Body of pancreas (tissue), 4 donors: ENCODE measurements around the gene PELI3.

Experiments used
- CTCF ChIP-seq, 7 experiments: fragments of 450-650 bp in 4 of 7; fragments of 200-600 bp in 3 of 7; sonication (generic) in 3 of 7; IDR thresholded peaks; one replicate each; pipeline ENCODE4 v1.5.1; 2016 to 2019; ENCODE audit warnings: antibody characterized with exemption in 7 of 7
- POLR2A ChIP-seq, 3 donors: fragments of 450-650 bp; IDR thresholded peaks; one replicate each; pipeline ENCODE4 v1.6.1; 2016; ENCODE audit warnings: antibody characterized with exemption in 3 of 3, mild to moderate bottlenecking in 2 of 3

- TF ChIP-seq CTCF (IDR thresholded peaks at IDR 0.05): no peak
- TF ChIP-seq POLR2A (IDR thresholded peaks at IDR 0.05): no peak
Observed at GRCh38 chr11:66426314-66426713, 40.4 kb upstream of the PELI3 start.
